RWPE1 (cell line): ENCODE results near the gene RBM10.

ENCODE experiments used
- CTCF ChIA-PET: fragments of 350-600 bp; sonication (Branson Sonifier 250); formaldehyde crosslinking; extraction: SDS; loops from one replicate; lab custom pipeline; 2021; lab: Yijun Ruan, JAX
- POLR2A ChIA-PET: fragments of 400-600 bp; formaldehyde crosslinking; extraction: SDS; loops from one replicate; lab custom pipeline; 2020; ENCODE audit warnings: antibody characterized with exemption; ENCODE audit not compliant: low non-redundant PET; lab: Yijun Ruan, JAX
- DNase-seq: peaks from one replicate; pipeline ENCODE4 v3.0.0; 2012; ENCODE audit warnings: low spot score
- H3K27ac ChIP-seq: fragments of 450-650 bp; 2 replicates; pipeline ENCODE4 v1.5.1; 2017
- TF ChIP-seq, protein P1 (sequence below): fragments of 450-650 bp; conservative IDR thresholded peaks from 2 replicates; pipeline ENCODE4 v1.5.1; 2017; ENCODE audit warnings: low read depth, mild to moderate bottlenecking

Gene RBM10

DNA sequence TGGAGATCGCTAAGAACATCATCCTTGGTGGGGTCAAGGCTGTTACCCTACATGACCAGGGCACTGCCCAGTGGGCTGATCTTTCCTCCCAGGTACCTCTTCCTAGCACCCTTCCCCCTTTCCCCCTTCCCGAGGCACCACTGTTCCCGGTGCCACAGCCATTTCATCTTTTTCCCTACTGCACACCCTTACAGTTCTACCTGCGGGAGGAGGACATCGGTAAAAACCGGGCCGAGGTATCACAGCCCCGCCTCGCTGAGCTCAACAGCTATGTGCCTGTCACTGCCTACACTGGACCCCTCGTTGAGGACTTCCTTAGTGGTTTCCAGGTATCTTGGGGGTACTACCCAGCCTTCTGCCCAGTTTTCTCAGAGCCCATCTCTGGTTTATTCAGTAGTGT, 54.3 kb downstream of the RBM10 start:
- ChIA-PET CTCF (no interaction called here), POLR2A (interaction anchor here (0.6 kb wide), 1 partner anchor 286 kb away, joined by 5 read pairs; no protein-coding TSS in a partner anchor)
- DNase-seq = no peak
- peak overlapping the region; percentile 68 for H3K27ac ChIP-seq
- TF ChIP-seq, protein P1, sequence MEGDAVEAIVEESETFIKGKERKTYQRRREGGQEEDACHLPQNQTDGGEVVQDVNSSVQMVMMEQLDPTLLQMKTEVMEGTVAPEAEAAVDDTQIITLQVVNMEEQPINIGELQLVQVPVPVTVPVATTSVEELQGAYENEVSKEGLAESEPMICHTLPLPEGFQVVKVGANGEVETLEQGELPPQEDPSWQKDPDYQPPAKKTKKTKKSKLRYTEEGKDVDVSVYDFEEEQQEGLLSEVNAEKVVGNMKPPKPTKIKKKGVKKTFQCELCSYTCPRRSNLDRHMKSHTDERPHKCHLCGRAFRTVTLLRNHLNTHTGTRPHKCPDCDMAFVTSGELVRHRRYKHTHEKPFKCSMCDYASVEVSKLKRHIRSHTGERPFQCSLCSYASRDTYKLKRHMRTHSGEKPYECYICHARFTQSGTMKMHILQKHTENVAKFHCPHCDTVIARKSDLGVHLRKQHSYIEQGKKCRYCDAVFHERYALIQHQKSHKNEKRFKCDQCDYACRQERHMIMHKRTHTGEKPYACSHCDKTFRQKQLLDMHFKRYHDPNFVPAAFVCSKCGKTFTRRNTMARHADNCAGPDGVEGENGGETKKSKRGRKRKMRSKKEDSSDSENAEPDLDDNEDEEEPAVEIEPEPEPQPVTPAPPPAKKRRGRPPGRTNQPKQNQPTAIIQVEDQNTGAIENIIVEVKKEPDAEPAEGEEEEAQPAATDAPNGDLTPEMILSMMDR = no peak

GRCh38 chrX:47200385-47201150, 55.5 kb downstream of the RBM10 start:
- ChIA-PET CTCF (no interaction called here), POLR2A (no interaction called here)
- DNase-seq = no peak
- TF ChIP-seq, protein P1 = no peak
- peak overlapping the region; percentile 68 for H3K27ac ChIP-seq

DNA sequence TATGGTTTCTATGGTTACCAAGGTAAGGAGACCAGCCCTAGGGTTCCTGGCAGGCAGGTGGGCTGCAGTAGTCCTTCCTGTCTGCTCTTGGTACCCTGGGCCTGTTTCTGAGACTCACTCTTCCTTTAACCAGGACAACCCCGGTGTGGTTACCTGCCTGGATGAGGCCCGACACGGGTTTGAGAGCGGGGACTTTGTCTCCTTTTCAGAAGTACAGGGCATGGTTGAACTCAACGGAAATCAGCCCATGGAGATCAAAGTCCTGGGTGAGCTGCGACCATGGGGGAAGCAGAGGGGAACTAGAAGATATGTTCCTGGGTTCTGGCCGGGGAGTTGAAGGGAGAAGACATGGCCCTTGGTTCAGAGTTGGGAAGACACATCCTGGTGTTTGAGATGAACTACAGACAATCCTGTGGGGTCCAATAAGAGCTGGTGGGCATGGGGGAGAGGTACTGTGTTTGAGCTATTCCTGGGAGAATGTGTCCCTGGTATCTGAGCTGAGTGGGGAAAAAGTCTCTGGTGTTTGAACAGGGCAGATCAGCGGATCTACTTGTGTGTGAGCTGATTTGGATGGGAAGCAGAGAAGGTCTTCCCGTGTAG, 56.4 kb downstream of the RBM10 start:
- peak overlapping the region; percentile 68 for H3K27ac ChIP-seq
- DNase-seq = no peak
- ChIA-PET CTCF (no interaction called here), POLR2A (interaction anchor here (0.5 kb wide), 1 partner anchor 1801 kb away, joined by 4 read pairs; the partner anchor contains the start of gene GRIPAP1)
- TF ChIP-seq, protein P1 = no peak

- TF ChIP-seq, protein P1 = no peak
- CTCF ChIA-PET = no interaction called here
Measured at GRCh38 chrX:47202316-47202715, 57.3 kb downstream of the RBM10 start.

DNA sequence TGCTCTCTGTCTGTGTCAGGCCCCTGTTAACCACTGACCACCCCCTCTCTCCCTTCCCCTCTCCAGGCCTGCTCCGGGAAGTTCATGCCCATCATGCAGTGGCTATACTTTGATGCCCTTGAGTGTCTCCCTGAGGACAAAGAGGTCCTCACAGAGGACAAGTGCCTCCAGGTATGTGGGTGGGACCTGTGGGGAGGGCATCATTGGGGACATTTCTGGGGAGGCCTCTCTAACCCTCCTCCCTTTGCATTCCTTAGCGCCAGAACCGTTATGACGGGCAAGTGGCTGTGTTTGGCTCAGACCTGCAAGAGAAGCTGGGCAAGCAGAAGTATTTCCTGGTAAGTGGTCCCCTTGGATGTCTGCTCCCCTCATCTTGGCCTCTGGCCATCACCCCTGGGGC, 57.9 kb downstream of the RBM10 start:
- ChIA-PET CTCF (no interaction called here), POLR2A (no interaction called here)
- TF ChIP-seq, protein P1 = no peak
- no peak overlapping the region for H3K27ac ChIP-seq
- DNase-seq = no peak

More at GRCh38 chrX:47202316-47202715, 57.3 kb downstream of the RBM10 start:
- POLR2A ChIA-PET = no interaction called here
- DNase-seq = no peak
- no peak overlapping the region for H3K27ac ChIP-seq

DNA sequence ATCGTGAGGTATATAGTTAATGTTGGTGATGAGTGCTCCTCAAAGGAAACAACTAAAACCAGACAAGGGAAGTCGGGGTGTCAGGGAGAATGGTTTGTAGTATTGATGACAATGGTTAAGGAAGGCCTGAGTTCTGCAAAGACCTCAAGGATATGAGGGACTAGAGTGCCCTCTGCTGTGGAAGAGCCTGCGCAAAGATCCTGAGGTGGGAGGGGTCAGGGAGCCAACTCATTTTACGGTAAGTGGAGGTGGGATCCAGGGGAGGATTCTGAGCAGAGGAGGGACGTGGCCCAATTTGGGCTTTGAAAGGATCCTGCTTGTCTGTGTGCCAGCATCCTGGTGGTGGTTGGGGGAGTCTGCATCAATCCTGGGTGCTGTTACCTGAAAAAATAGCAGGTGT, 59.9 kb downstream of the RBM10 start:
- no peak for DNase-seq
- CTCF ChIA-PET = no interaction called here
- H3K27ac ChIP-seq = no peak overlapping the region; the same call in 1 of the 2 replicates
- TF ChIP-seq, protein P1 = no peak
- POLR2A ChIA-PET = no interaction called here
